ENCODE measurements around the gene CYFIP1. TPM values are rescaled to one million over a fixed set of nuclear protein-coding genes. Genes with fewer than 3 reads are reported as not detected.

CYFIP1 gene
- polyA plus RNA-seq, 1 experiment: 93.4 TPM

DNA sequence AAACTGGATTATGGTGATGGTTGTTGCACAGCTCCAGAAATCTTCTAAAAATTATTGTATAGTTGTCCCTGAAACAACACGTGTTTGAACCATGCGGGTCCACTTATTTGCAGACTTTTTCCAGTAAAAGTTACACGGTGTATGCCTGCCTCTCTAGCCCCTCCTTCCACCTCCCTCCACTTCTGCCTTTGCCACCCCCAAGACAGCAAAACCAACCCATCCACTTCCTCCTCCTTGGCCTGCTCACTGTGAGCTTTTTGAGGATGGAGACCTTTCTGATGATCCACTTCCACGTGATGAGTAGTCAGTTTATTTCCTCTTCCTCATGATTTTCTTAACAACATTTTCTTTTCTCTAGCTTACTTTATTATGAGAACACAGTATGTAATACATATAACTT lies 5.4 kb downstream of the CYFIP1 start:
- H3K27me3 ChIP-seq (ENCODE audit: control insufficient read depth, insufficient read depth, low read length): no peaks in the 10 kb centered on the region
- TF ChIP-seq, protein P1, sequence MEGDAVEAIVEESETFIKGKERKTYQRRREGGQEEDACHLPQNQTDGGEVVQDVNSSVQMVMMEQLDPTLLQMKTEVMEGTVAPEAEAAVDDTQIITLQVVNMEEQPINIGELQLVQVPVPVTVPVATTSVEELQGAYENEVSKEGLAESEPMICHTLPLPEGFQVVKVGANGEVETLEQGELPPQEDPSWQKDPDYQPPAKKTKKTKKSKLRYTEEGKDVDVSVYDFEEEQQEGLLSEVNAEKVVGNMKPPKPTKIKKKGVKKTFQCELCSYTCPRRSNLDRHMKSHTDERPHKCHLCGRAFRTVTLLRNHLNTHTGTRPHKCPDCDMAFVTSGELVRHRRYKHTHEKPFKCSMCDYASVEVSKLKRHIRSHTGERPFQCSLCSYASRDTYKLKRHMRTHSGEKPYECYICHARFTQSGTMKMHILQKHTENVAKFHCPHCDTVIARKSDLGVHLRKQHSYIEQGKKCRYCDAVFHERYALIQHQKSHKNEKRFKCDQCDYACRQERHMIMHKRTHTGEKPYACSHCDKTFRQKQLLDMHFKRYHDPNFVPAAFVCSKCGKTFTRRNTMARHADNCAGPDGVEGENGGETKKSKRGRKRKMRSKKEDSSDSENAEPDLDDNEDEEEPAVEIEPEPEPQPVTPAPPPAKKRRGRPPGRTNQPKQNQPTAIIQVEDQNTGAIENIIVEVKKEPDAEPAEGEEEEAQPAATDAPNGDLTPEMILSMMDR (IDR thresholded peaks at IDR 0.05; ENCODE audit: insufficient read depth, low read depth, low read length): no peak
- no peak overlapping the region for H3K4me3 ChIP-seq (ENCODE audit: low read depth, low read length)
- POLR2A ChIA-PET: no interaction called here
- CTCF ChIA-PET: no interaction called here
- no peaks in the 10 kb centered on the region for H3K36me3 ChIP-seq (ENCODE audit: control insufficient read depth, insufficient read depth, low read length)
- no peak for DNase-seq (ENCODE audit: low read depth)

DNA sequence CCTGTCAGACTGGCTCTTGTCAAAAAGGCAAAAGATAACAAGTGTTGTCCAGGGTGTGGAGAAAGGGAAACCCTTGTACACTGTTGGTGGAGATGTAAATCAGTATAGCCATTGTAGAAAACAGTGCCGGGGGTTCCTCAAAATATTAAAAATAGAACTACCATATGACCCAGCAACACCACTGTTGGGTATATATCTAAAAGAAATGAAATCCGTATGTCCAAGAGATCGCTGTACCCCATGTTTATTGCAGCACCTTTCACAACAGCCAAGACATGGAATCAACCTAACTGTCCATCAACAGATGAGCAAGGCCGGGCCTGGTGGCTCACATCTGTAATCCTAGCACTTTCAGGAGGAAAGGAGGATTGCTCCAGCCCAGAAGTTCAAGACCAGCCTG lies 6.2 kb downstream of the CYFIP1 start:
- Histone ChIP-seq H3K36me3 (ENCODE audit: control insufficient read depth, insufficient read depth, low read length) (no peaks in the 10 kb centered on the region), H3K4me3 (ENCODE audit: low read depth, low read length) (no peak overlapping the region), H3K27me3 (ENCODE audit: control insufficient read depth, insufficient read depth, low read length) (no peaks in the 10 kb centered on the region)
- DNase-seq (ENCODE audit: low read depth): no peak
- ChIA-PET CTCF (no interaction called here), POLR2A (no interaction called here)
- TF ChIP-seq, protein P1 (IDR thresholded peaks at IDR 0.05; ENCODE audit: insufficient read depth, low read depth, low read length): no peak

DNA sequence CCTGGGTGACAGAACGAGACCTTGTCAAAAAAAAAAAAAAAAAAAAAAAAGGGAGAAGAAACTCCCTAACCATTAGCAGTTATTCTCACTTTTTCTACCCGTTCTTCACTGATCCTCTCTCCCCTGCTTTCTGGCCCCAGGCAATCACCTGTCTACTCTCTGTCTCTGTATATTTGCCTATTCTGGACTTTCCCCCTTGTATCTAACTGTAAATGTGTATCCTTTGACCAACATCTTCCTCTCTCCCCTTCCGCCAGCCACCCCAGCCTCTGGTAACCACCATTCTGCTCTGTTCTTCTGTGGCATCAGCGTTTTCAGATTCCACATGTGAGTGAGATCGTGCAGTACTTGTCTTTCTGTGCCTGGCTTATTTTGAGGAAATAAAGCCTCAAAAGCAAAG lies 6.9 kb downstream of the CYFIP1 start:
- ChIA-PET CTCF (no interaction called here), POLR2A (no interaction called here)
- DNase-seq (ENCODE audit: low read depth): no peak
- no peaks in the 10 kb centered on the region for H3K27me3 ChIP-seq (ENCODE audit: control insufficient read depth, insufficient read depth, low read length)
- TF ChIP-seq, protein P1 (IDR thresholded peaks at IDR 0.05; ENCODE audit: insufficient read depth, low read depth, low read length): no peak
- no peak overlapping the region for H3K4me3 ChIP-seq (ENCODE audit: low read depth, low read length)
- no peaks in the 10 kb centered on the region for H3K36me3 ChIP-seq (ENCODE audit: control insufficient read depth, insufficient read depth, low read length)

DNA sequence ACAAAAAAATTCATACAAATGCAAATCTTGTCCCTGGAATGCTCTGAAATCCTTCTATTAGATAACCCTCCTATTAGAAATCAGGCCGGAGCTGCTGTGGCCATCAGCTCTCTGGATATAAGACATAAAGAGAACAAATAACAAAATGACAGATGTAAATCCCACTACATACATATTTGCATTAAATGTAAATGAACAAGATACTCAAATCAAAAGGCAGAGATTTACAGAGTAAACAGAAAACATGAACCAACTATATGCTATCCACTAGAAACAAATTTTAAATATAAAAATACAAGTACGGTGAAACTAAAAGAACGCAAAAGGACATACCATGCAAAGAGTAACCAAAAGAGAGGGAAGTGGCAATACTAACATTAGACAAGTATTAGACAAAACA lies 10.7 kb downstream of the CYFIP1 start:
- ChIA-PET CTCF (no interaction called here), POLR2A (no interaction called here)
- no peaks in the 10 kb centered on the region for H3K27me3 ChIP-seq (ENCODE audit: control insufficient read depth, insufficient read depth, low read length)
- H3K36me3 ChIP-seq (ENCODE audit: control insufficient read depth, insufficient read depth, low read length): no peaks in the 10 kb centered on the region
- TF ChIP-seq, protein P1 (IDR thresholded peaks at IDR 0.05; ENCODE audit: insufficient read depth, low read depth, low read length): no peak
- no peak for DNase-seq (ENCODE audit: low read depth)
- H3K4me3 ChIP-seq (ENCODE audit: low read depth, low read length): no peak overlapping the region

DNA sequence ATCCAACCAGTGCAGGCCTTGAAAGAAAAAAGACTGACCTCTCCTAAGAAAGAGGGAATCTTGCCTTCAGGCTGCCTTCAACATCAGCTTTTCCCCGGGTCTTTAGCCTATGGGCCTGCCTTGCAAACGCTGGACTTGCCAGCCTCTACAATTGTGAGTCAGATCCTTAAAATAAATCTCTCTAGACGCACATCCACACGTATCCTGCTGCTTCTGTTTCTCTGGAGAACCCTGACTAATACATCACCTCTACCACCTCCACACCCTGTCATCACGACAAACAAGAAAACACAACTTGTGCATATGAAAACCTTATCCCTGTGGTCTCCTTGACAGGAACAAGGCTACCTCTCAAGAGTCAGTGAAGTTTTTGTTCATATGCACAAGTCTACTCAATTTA lies 11.8 kb downstream of the CYFIP1 start:
- DNase-seq (ENCODE audit: low read depth): peak; percentile 65
- Histone ChIP-seq H3K27me3 (ENCODE audit: control insufficient read depth, insufficient read depth, low read length) (no peaks in the 10 kb centered on the region), H3K4me3 (ENCODE audit: low read depth, low read length) (no peak overlapping the region), H3K36me3 (ENCODE audit: control insufficient read depth, insufficient read depth, low read length) (no peaks in the 10 kb centered on the region)
- ChIA-PET CTCF (no interaction called here), POLR2A (no interaction called here)
- TF ChIP-seq, protein P1 (IDR thresholded peaks at IDR 0.05; ENCODE audit: insufficient read depth, low read depth, low read length): no peak
